K562 (cell line): ENCODE results near the gene CBFA2T3. TPM values are rescaled to one million over a fixed set of nuclear protein-coding genes. Genes with fewer than 3 reads are reported as not detected.

ENCODE experiments used
- ATF7 ChIP-seq: fragments of 450-650 bp; IDR thresholded peaks from 2 replicates; pipeline ENCODE4 v1.7.1; 2014; ENCODE audit warnings: mild to moderate bottlenecking, moderate library complexity
- CAMTA2 ChIP-seq: fragments of 250-450 bp; sonication (Bioruptor Pico); conservative IDR thresholded peaks from 2 replicates; pipeline ENCODE4 v1.5.1; 2022
- CHD7 ChIP-seq: fragments of 200-600 bp; sonication (generic); IDR thresholded peaks from one replicate; pipeline ENCODE4 v1.6.1; 2012; ENCODE audit warnings: mild to moderate bottlenecking, low read depth, low read length, inconsistent platforms
- NR3C1 ChIP-seq: sonication (generic); formaldehyde crosslinking; IDR thresholded peaks from 2 replicates; pipeline ENCODE4 v1.8.1; 2022; ENCODE audit warnings: missing genetic modification reagents
- TEAD4 ChIP-seq, 2 experiments: sonication (generic) in 1 of 2; formaldehyde crosslinking in 1 of 2; IDR thresholded peaks; 2 replicates each; pipeline versions ENCODE4 v1.6.1 to v1.8.0; 2012 to 2022; ENCODE audit warnings: borderline replicate concordance in 1 of 2, inconsistent platforms in 1 of 2, low read length in 1 of 2, mild to moderate bottlenecking in 1 of 2, missing genetic modification reagents in 1 of 2
- ZNF318 ChIP-seq, 2 experiments: fragments of 450-650 bp; IDR thresholded peaks; 2 replicates each; pipeline ENCODE4 v1.6.1; 2016; ENCODE audit warnings: mild to moderate bottlenecking in 2 of 2, borderline replicate concordance in 1 of 2, low read depth in 1 of 2, moderate library complexity in 1 of 2
- polyA plus RNA-seq, 8 experiments: library from polyadenylated mRNA; depleted of rRNA in 4 of 8; stranded (reverse) in 5 of 8; unstranded in 3 of 8; fragments of >200 nt; fragmentation: Nextera tagmentation in 2 of 8; fragmentation: Illumina TruSeq in 1 of 8; extraction: Ambion mirVana in 2 of 8; extraction: Trizol in 1 of 8; gene quantifications; 2 replicates each; pipeline versions ENCODE4 v1.2.1 to v1.2.3, GENCODE V29; 2011 to 2014; ENCODE audit warnings: inconsistent platforms in 1 of 8, missing spikeins in 1 of 8
- total RNA-seq, 7 experiments: library from RNA; depleted of rRNA in 6 of 7; stranded (reverse); fragments of >200 nt in 6 of 7; fragmentation: Illumina TruSeq in 2 of 7; extraction: Trizol in 2 of 7; gene quantifications; 2 replicates each; pipeline versions ENCODE4 v1.2.1 to v1.2.3, GENCODE V29; 2011 to 2021; ENCODE audit warnings: low replicate concordance in 1 of 7

Gene CBFA2T3
- total and polyA plus RNA-seq, 9 of the 15 experiments (the other 6 are each of a cell fraction or from before 2014, with no cell fraction given) = 2.3 to 145 (median 6.7) TPM

- TF ChIP-seq ZNF318 (IDR thresholded peaks at IDR 0.05; ENCODE audit: borderline replicate concordance in 1 of 2, low read depth in 1 of 2) (no peak), TEAD4 (IDR thresholded peaks at IDR 0.05; ENCODE audit: low read length) (peak; percentile 68; the same call in 1 of the 2 replicates), TEAD4 (CRISPR knock-in tag; IDR thresholded peaks at IDR 0.05; ENCODE audit: borderline replicate concordance) (no peak), CHD7 (no peak), ATF7 (peak; percentile 72; the same call in 1 of the 2 replicates), NR3C1 (CRISPR knock-in tag) (no peak), CAMTA2 (CRISPR knock-in tag) (no peak)
Measured at GRCh38 chr16:89026121-89026612, 49.2 kb upstream of the CBFA2T3 start (continued).
